HG03378 (cell line): ENCODE data around the gene SLC16A2.

Source experiments
- ATAC-seq: cut with Tn5 transposase; IDR thresholded peaks from one replicate; pipeline ENCODE4 v1.9.1; 2021; ENCODE audit warnings: mild to moderate bottlenecking, moderate library complexity; ENCODE audit not compliant: unreplicated experiment

The SLC16A2 gene

GRCh38 chrX:74535086-74535407, 113.8 kb downstream of the SLC16A2 start:
- ATAC-seq = no peak

GRCh38 chrX:74535408-74536151, 114.3 kb downstream of the SLC16A2 start:
- ATAC-seq = no peak

DNA sequence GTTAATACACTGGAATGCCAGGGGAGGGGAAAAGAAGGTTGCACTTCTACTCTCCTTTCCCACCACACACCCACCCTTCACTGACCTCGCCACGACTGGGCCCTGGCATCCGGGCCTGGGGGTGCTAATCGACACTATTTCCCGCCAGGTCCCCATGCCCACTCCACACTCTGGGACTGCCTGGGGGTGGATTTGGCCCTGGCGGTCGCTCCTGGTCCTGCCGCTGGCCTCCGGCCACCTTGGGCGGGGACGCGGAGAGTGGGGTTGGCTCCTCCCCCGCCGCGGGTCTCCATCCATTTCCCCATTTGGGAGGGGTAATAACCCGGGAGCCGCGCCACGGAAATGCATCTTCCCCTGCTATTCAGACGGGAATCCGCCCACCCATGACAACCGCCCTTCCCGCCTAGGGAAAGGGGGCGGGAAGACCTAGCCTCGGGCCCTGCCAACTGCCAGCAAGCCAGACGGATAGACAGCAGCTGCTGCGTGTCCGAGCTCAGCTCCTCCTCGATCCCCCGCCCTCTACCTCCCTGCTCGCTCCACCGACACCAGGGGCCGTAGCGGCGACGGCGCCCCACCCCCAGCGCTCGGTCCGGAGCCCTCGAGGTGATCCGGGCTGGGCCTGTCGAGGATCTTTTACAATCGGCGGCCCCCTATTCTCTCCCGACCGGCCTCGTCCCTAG, 115.0 kb downstream of the SLC16A2 start:
- peak; percentile 38 for ATAC-seq

DNA sequence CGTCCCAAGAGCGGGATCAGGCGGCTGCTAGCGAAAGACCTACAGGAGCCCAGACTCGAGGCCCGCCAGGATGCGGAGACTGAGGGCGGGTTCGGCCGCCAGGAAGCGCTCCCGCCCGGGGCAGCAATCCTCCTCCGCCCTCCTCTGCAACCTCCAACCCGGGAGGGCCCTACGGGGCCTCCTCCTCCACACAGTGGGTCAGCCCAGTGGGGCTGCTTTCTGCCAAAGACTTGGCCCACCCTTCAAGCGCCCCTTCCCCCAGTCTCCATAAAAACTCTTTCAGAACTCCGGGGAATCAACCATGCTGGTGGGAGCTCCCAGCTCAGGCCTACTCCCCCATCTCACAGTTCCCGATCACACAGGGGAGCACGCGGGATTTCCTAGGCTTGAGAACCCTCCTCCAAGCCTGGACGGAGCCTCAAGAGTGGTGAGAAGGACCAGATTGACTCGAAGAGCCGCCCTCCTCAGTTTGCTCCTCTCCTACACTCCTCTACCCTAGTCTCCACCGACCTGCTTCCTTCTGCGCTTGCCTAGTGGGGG, 115.6 kb downstream of the SLC16A2 start:
- ATAC-seq = peak; percentile 9

DNA sequence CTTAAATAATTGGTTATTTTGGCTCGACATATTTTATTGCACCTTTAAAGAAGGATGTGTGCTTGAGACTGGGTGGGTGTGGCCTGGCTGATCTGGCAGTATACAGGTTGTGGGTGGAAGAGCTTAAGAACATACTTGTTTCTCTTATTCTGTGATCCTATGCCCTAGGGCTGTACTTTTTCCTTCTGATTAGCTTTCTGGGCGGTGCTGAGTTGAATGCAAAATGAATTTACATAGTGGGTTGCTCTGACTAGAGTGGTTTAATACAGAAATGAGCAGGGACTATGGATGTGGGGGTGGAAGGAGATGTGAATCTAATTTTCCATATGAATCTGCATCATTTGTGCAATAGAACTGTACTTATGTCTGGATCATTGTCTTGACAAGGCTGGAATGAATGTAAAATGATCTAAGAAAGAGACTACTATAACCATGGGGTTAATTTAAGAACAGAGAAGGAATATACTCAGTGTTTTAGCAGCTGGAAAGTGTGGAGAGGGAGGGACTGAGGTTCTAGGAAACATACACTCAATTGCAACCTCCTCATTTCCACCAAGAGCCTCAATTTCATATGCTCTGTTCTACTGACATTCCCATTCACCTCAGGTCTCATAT, 119.4 kb downstream of the SLC16A2 start:
- ATAC-seq = no peak

DNA sequence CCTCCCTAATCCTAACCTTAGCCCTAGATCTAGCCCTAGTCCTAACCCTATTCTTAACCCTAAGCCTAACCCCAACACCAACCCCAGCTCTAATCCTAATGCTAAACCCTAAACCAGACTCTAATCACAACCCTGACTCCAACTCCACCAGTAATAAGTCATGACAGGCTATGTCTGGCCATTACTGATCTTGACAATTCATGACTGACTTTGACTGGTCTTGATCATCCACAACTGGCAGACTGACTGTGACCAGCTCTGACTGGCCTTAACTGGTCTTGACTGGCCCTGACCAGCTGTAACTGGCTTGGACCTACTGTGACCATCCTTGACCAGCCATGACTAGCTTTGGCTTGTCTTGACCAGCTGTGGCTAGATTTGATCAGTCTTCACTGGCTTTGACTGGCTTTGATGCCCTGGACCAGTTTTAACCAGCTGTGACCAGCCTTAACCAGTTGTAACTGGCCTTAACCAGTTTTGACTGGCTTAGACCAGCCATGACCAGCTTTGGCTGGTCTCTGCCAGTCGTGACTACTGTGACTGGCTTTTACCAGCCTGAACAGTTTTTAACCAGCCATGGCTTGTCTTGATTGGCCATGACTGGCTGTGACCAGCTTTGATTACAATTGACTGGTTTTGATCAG, 124.7 kb downstream of the SLC16A2 start:
- ATAC-seq = no peak

DNA sequence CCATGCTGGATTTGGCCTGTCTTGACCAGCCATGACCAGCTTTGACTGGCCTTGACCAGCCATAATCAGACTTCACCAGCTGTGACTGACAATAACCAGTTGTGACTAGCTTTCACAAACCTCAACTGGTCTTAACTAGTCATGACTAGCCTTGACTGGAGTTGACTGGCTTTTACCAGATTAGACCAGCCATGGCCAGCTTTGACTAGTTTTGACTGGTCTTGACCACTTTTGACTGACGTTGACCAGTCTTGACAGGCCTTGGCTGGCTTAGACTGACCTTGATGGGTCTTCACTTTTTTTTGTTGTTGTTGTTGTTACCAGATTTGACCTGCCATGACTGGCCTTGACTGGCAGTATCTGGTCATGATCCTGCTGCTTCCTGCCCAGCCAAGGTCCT, 125.7 kb downstream of the SLC16A2 start:
- ATAC-seq = no peak

GRCh38 chrX:74550295-74550802, 129.1 kb downstream of the SLC16A2 start:
- peak; percentile 78 for ATAC-seq

- ATAC-seq = no peak
These were observed 130.6 kb downstream of the SLC16A2 start for GRCh38 chrX:74551934-74552333.

DNA sequence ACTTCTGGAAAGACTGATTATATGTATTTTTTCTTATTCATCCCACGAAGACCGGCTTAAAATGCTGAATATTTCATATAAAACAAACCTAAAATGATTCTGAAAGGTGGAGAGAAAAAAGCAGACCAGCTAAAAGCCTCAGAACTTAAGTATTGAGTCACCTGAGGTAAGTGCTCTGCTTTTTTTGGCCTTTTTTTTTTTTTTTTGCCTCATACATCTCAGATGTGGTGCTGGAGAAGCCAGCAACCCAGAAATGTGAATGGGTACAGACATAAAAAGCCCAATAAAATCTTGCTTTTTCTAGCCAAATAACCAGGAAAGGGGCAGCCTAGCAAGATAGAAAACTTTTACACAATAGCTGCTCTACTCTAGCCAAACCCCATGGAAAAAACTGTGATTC, 136.1 kb downstream of the SLC16A2 start:
- no peak for ATAC-seq

GRCh38 chrX:74578137-74578536, 156.8 kb downstream of the SLC16A2 start:
- ATAC-seq = no peak

DNA sequence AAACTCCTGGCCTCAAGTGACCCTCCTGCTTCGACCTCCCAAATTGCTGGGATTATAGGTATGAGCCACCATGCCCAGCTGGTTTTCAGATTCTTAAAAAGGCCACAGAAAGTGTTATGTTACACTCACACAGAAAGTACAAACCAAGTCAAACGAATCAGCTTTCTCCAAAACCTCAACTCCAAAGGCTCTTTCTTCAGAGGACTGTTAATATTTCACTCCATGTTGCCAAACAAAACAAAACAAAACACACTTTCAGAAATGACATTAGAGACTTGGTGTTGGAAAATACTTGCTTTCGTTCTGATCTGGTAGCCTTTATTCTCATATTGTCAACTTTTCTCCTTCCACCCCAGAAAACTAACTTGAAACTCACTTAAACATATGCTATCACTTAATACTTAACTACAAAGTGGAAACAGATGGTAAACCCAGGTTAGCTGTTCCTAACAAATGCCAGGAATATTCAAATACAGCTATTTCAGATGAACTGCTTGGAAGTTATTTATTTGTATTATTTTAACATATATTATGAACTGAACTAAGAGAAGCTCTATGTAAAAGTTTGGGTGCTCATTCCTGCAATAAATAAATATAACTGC, 158.4 kb downstream of the SLC16A2 start:
- no peak for ATAC-seq
